HCT116 (cell line): ENCODE results near the gene DDX39B. TPM values are rescaled to one million over a fixed set of nuclear protein-coding genes. Genes with fewer than 3 reads are reported as not detected.

Experiments used
- ATAC-seq: fragments of 200-7000 bp; cut with Tn5 transposase; 2 replicates; pipeline ENCODE4 v1.9.1; 2020; ENCODE audit warnings: mild to moderate bottlenecking, moderate library complexity
- BruUV-seq: library from RNA; stranded (reverse); fragments of 400-500 nt; replicated peaks from 2 replicates; lab custom pipeline; 2021; lab: Mats Ljungman, UMichigan
- CTCF ChIA-PET: fragments of 300-600 bp; sonication (Branson Sonifier 250); formaldehyde crosslinking; loops from one replicate; lab custom pipeline; 2021; ENCODE audit warnings: antibody characterized with exemption; lab: Charles Lee
- POLR2A ChIA-PET: fragments of 300-600, 350-600 bp; sonication (Branson Sonifier 250); formaldehyde crosslinking; loops from one replicate; lab custom pipeline; 2021; ENCODE audit warnings: antibody characterized with exemption; lab: Charles Lee
- RAD21 ChIA-PET, 2 experiments: fragments of 300-600 bp; sonication (Branson Sonifier 250); formaldehyde crosslinking; loops; one replicate each; lab custom pipeline; 2023; ENCODE audit warnings: low total read pairs in 2 of 2; ENCODE audit not compliant: uncharacterized antibody in 2 of 2, unreplicated experiment in 2 of 2, low non-redundant PET in 1 of 2; lab: Charles Lee
- DNase-seq: peaks from one replicate; pipeline ENCODE4 v3.0.0-alpha.2; 2010; ENCODE audit warnings: low read depth, low spot score
- H2AFZ ChIP-seq: fragments of 200-600 bp; shearing (Covaris generic), sonication (generic); 2 replicates; pipeline ENCODE4 v1.6.1; 2017; ENCODE audit warnings: low read depth, mixed run types, mixed read lengths, antibody characterized with exemption, low read length; ENCODE audit not compliant: poor library complexity, severe bottlenecking
- H3K27ac ChIP-seq: 2 replicates; pipeline ENCODE4 v1.5.1; 2012; ENCODE audit warnings: low read depth, low read length
- H3K27me3 ChIP-seq: fragments of 200-600 bp; sonication (generic); 2 replicates; pipeline ENCODE4 v1.6.1; 2016; ENCODE audit warnings: mixed run types, low read length, mixed read lengths; ENCODE audit not compliant: insufficient read depth
- H3K36me3 ChIP-seq, 2 experiments: fragments of 200-500 bp in 1 of 2; fragments of 200-600 bp in 1 of 2; sonication (Bioruptor generic) in 1 of 2; sonication (generic) in 1 of 2; 2 replicates each; pipeline versions ENCODE4 v1.5.1 to v1.6.1; 2014 to 2016; ENCODE audit warnings: low read length in 2 of 2, inconsistent platforms in 1 of 2, mixed read lengths in 1 of 2, mixed run types in 1 of 2; ENCODE audit not compliant: insufficient read depth in 2 of 2, control insufficient read depth in 1 of 2
- H3K4me1 ChIP-seq, 2 experiments: fragments of 200-600 bp in 1 of 2; sonication (generic) in 1 of 2; 2 replicates each; pipeline versions ENCODE4 v1.5.1 to v1.6.1; 2012 to 2017; ENCODE audit warnings: low read length in 2 of 2, inconsistent platforms in 1 of 2, mild to moderate bottlenecking in 1 of 2, mixed read lengths in 1 of 2, mixed run types in 1 of 2, moderate library complexity in 1 of 2; ENCODE audit not compliant: insufficient read depth in 2 of 2, control insufficient read depth in 1 of 2
- H3K4me2 ChIP-seq: fragments of 200-600 bp; sonication (generic); 2 replicates; pipeline ENCODE4 v1.6.1; 2017; ENCODE audit warnings: mixed run types, low read length, mixed read lengths
- H3K4me3 ChIP-seq, 2 experiments: fragments of 200-600 bp in 1 of 2; sonication (generic) in 1 of 2; replicated peaks in 1 of 2; 2 replicates each; pipeline ENCODE4 v1.5.1; 2011 to 2016; ENCODE audit warnings: low read length in 2 of 2, control low read depth in 1 of 2, low read depth in 1 of 2, mild to moderate bottlenecking in 1 of 2, mixed read lengths in 1 of 2, mixed run types in 1 of 2
- H3K79me2 ChIP-seq: fragments of 200-600 bp; sonication (generic); 2 replicates; pipeline ENCODE4 v1.6.1; 2017; ENCODE audit warnings: mild to moderate bottlenecking, mixed run types, low read length, moderate library complexity, mixed read lengths; ENCODE audit not compliant: insufficient read depth
- H3K9ac ChIP-seq: fragments of 200-600 bp; sonication (generic); 2 replicates; pipeline ENCODE4 v1.6.1; 2016; ENCODE audit warnings: low read length, mixed read lengths
- H3K9me2 ChIP-seq: fragments of 200-600 bp; sonication (generic), shearing (Covaris generic); 2 replicates; pipeline ENCODE4 v1.6.1; 2017; ENCODE audit warnings: mixed run types, mild to moderate bottlenecking, moderate library complexity; ENCODE audit not compliant: insufficient read depth
- H3K9me3 ChIP-seq, 2 experiments: fragments of 200-500 bp in 1 of 2; fragments of 200-600 bp in 1 of 2; sonication (Bioruptor generic) in 1 of 2; sonication (generic) in 1 of 2; 2 replicates each; pipeline ENCODE4 v1.6.1; 2014 to 2017; ENCODE audit warnings: low read length in 2 of 2, mixed read lengths in 2 of 2, inconsistent platforms in 1 of 2, low read depth in 1 of 2, mild to moderate bottlenecking in 1 of 2, mixed run types in 1 of 2, moderate library complexity in 1 of 2; ENCODE audit not compliant: control insufficient read depth in 1 of 2, insufficient read depth in 1 of 2
- H4K20me1 ChIP-seq: fragments of 200-600 bp; sonication (generic), shearing (Covaris generic); 2 replicates; pipeline ENCODE4 v1.6.1; 2017; ENCODE audit warnings: mixed run types, mild to moderate bottlenecking, moderate library complexity; ENCODE audit not compliant: insufficient read depth
- CEBPB ChIP-seq: IDR thresholded peaks from 2 replicates; pipeline ENCODE4 v1.6.1; 2012; ENCODE audit warnings: low read depth
- EZH2 ChIP-seq: fragments of 200-600 bp; sonication (generic); IDR thresholded peaks from 2 replicates; pipeline ENCODE4 v1.6.1; 2017; ENCODE audit warnings: antibody characterized with exemption, mixed run types
- FOSL1 ChIP-seq: IDR thresholded peaks from 2 replicates; pipeline ENCODE4 v1.6.1; 2012; ENCODE audit warnings: low read depth
- JUND ChIP-seq: IDR thresholded peaks from 2 replicates; pipeline ENCODE4 v1.6.1; 2012
- POLR2AphosphoS5 ChIP-seq: IDR thresholded peaks from 2 replicates; pipeline ENCODE4 v1.6.1; 2011; ENCODE audit warnings: mild to moderate bottlenecking, low read depth, low read length, moderate library complexity
- RAD21 ChIP-seq: IDR thresholded peaks from 2 replicates; pipeline ENCODE4 v1.6.1; 2012; ENCODE audit warnings: low read depth, mild to moderate bottlenecking
- SP1 ChIP-seq: IDR thresholded peaks from 2 replicates; pipeline ENCODE4 v1.6.1; 2012; ENCODE audit warnings: low read depth
- SRF ChIP-seq: IDR thresholded peaks from 2 replicates; pipeline ENCODE4 v1.6.1; 2012; ENCODE audit warnings: low read depth
- TCF7L2 ChIP-seq: IDR thresholded peaks from 2 replicates; pipeline ENCODE4 v1.7.0; 2011; ENCODE audit warnings: borderline replicate concordance, inconsistent platforms; ENCODE audit not compliant: insufficient read depth, insufficient read length; ENCODE audit errors: extremely low read depth
- ZNF274 ChIP-seq: fragments of 200-500 bp; sonication (Bioruptor generic); IDR thresholded peaks from 2 replicates; pipeline ENCODE4 v1.6.1; 2014; ENCODE audit warnings: mild to moderate bottlenecking, low read depth, low read length, inconsistent platforms
- intact Hi-C: fragments of 100-400 bp; cut with micrococcal nuclease; formaldehyde crosslinking; loops from 2 replicates; pipeline ENCODE4 v1.10.0; 2022
- total RNA-seq: library from RNA; stranded (reverse); gene quantifications from one replicate; pipeline ENCODE4 v1.2.1, GENCODE V29; 2021; ENCODE audit not compliant: unreplicated experiment
- TF ChIP-seq, protein P1 (sequence below): IDR thresholded peaks from 2 replicates; pipeline ENCODE4 v1.6.1; 2012
- TF ChIP-seq, protein P2 (sequence below): IDR thresholded peaks from 2 replicates; pipeline ENCODE4 v1.6.1; 2012
- TF ChIP-seq, protein P3 (sequence below), 3 experiments: fragments of 200-600 bp in 1 of 3; sonication (generic) in 1 of 3; IDR thresholded peaks in 2 of 3; conservative IDR thresholded peaks in 1 of 3; 2 replicates each; pipeline ENCODE4 v1.5.1; 2012 to 2017; ENCODE audit warnings: low read depth in 2 of 3, low read length in 2 of 3, antibody characterized with exemption in 1 of 3, borderline replicate concordance in 1 of 3, control low read depth in 1 of 3, mild to moderate bottlenecking in 1 of 3, mixed read lengths in 1 of 3, mixed run types in 1 of 3, moderate library complexity in 1 of 3; ENCODE audit not compliant: insufficient read depth in 1 of 3

The DDX39B gene
- total RNA-seq, 1 experiment from 2014 or later: 545 TPM

DNA sequence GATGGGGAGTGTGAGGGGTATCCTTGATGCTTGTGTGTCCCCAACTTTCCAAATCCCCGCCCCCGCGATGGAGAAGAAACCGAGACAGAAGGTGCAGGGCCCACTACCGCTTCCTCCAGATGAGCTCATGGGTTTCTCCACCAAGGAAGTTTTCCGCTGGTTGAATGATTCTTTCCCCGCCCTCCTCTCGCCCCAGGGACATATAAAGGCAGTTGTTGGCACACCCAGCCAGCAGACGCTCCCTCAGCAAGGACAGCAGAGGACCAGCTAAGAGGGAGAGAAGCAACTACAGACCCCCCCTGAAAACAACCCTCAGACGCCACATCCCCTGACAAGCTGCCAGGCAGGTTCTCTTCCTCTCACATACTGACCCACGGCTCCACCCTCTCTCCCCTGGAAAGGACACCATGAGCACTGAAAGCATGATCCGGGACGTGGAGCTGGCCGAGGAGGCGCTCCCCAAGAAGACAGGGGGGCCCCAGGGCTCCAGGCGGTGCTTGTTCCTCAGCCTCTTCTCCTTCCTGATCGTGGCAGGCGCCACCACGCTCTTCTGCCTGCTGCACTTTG is 33.6 kb upstream of the DDX39B start, which contains the start of gene TNF:
TNF (plus strand) TSS at position 231 of the 567 bp plus-strand sequence; CDS start at position 408, 177 bp downstream.
- BruUV-seq: no TSS peak
- intact Hi-C loops: no loop called here
- Histone ChIP-seq H3K27me3 (no peaks in the 10 kb centered on the region), H3K4me3 (no peak within 1 kb of the TSS), H3K4me1 (peaks cover 0 to 3% of the 10 kb centered on the region in 2 experiments; a peak in 1 of 4 replicates), H3K4me2 (no peak within 1 kb of the TSS), H4K20me1 (no peaks in the 10 kb centered on the region), H3K9me3 (no peaks in the 10 kb centered on the region), H3K27ac (no peak within 1 kb of the TSS), H3K9me2 (no peaks in the 10 kb centered on the region), H3K79me2 (no peaks in the 10 kb centered on the region), H3K9ac (no peak within 1 kb of the TSS), H2AFZ (no peak within 1 kb of the TSS), H3K36me3 (no peaks in the 10 kb centered on the region)
- ChIA-PET RAD21 (no interaction called here), CTCF (no interaction called here), POLR2A (no interaction called here)
- TF ChIP-seq, protein P1, sequence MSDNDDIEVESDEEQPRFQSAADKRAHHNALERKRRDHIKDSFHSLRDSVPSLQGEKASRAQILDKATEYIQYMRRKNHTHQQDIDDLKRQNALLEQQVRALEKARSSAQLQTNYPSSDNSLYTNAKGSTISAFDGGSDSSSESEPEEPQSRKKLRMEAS: no peak
- TF ChIP-seq SP1: no peak
- TF ChIP-seq, protein P2, sequence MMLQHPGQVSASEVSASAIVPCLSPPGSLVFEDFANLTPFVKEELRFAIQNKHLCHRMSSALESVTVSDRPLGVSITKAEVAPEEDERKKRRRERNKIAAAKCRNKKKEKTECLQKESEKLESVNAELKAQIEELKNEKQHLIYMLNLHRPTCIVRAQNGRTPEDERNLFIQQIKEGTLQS: no peak
- TF ChIP-seq, protein P3, sequence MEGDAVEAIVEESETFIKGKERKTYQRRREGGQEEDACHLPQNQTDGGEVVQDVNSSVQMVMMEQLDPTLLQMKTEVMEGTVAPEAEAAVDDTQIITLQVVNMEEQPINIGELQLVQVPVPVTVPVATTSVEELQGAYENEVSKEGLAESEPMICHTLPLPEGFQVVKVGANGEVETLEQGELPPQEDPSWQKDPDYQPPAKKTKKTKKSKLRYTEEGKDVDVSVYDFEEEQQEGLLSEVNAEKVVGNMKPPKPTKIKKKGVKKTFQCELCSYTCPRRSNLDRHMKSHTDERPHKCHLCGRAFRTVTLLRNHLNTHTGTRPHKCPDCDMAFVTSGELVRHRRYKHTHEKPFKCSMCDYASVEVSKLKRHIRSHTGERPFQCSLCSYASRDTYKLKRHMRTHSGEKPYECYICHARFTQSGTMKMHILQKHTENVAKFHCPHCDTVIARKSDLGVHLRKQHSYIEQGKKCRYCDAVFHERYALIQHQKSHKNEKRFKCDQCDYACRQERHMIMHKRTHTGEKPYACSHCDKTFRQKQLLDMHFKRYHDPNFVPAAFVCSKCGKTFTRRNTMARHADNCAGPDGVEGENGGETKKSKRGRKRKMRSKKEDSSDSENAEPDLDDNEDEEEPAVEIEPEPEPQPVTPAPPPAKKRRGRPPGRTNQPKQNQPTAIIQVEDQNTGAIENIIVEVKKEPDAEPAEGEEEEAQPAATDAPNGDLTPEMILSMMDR (IDR thresholded peaks at IDR 0.05 in 2 of 3, conservative IDR thresholded peaks at IDR 0.05 in 1 of 3; ENCODE audit: borderline replicate concordance in 1 of 3, insufficient read depth in 1 of 3, low read depth in 2 of 3, low read length in 2 of 3): no peak
- no peak for TF ChIP-seq ZNF274
- TF ChIP-seq CEBPB: no peak
- TF ChIP-seq TCF7L2: no peak
- TF ChIP-seq EZH2: no peak
- no peak for TF ChIP-seq SRF
- no peak for TF ChIP-seq FOSL1
- TF ChIP-seq JUND: no peak
- no peak for TF ChIP-seq RAD21
- TF ChIP-seq POLR2AphosphoS5: no peak
- ATAC-seq (no peak), DNase-seq (no peak)
